ENCODE measurements around the gene YPEL3.

- TF ChIP-seq, protein P1, sequence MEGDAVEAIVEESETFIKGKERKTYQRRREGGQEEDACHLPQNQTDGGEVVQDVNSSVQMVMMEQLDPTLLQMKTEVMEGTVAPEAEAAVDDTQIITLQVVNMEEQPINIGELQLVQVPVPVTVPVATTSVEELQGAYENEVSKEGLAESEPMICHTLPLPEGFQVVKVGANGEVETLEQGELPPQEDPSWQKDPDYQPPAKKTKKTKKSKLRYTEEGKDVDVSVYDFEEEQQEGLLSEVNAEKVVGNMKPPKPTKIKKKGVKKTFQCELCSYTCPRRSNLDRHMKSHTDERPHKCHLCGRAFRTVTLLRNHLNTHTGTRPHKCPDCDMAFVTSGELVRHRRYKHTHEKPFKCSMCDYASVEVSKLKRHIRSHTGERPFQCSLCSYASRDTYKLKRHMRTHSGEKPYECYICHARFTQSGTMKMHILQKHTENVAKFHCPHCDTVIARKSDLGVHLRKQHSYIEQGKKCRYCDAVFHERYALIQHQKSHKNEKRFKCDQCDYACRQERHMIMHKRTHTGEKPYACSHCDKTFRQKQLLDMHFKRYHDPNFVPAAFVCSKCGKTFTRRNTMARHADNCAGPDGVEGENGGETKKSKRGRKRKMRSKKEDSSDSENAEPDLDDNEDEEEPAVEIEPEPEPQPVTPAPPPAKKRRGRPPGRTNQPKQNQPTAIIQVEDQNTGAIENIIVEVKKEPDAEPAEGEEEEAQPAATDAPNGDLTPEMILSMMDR (IDR thresholded peaks at IDR 0.05), result no peak
- TF ChIP-seq, protein P2, sequence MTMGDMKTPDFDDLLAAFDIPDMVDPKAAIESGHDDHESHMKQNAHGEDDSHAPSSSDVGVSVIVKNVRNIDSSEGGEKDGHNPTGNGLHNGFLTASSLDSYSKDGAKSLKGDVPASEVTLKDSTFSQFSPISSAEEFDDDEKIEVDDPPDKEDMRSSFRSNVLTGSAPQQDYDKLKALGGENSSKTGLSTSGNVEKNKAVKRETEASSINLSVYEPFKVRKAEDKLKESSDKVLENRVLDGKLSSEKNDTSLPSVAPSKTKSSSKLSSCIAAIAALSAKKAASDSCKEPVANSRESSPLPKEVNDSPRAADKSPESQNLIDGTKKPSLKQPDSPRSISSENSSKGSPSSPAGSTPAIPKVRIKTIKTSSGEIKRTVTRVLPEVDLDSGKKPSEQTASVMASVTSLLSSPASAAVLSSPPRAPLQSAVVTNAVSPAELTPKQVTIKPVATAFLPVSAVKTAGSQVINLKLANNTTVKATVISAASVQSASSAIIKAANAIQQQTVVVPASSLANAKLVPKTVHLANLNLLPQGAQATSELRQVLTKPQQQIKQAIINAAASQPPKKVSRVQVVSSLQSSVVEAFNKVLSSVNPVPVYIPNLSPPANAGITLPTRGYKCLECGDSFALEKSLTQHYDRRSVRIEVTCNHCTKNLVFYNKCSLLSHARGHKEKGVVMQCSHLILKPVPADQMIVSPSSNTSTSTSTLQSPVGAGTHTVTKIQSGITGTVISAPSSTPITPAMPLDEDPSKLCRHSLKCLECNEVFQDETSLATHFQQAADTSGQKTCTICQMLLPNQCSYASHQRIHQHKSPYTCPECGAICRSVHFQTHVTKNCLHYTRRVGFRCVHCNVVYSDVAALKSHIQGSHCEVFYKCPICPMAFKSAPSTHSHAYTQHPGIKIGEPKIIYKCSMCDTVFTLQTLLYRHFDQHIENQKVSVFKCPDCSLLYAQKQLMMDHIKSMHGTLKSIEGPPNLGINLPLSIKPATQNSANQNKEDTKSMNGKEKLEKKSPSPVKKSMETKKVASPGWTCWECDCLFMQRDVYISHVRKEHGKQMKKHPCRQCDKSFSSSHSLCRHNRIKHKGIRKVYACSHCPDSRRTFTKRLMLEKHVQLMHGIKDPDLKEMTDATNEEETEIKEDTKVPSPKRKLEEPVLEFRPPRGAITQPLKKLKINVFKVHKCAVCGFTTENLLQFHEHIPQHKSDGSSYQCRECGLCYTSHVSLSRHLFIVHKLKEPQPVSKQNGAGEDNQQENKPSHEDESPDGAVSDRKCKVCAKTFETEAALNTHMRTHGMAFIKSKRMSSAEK (CRISPR knock-in tag; IDR thresholded peaks at IDR 0.05; ENCODE audit: borderline replicate concordance), result no peak
- TF ChIP-seq, protein P3, sequence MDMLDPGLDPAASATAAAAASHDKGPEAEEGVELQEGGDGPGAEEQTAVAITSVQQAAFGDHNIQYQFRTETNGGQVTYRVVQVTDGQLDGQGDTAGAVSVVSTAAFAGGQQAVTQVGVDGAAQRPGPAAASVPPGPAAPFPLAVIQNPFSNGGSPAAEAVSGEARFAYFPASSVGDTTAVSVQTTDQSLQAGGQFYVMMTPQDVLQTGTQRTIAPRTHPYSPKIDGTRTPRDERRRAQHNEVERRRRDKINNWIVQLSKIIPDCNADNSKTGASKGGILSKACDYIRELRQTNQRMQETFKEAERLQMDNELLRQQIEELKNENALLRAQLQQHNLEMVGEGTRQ (CRISPR knock-in tag; IDR thresholded peaks at IDR 0.05), result no peak
- no peak for TF ChIP-seq USF1 (CRISPR knock-in tag; IDR thresholded peaks at IDR 0.05)
- TF ChIP-seq, protein P4, sequence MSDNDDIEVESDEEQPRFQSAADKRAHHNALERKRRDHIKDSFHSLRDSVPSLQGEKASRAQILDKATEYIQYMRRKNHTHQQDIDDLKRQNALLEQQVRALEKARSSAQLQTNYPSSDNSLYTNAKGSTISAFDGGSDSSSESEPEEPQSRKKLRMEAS (CRISPR knock-in tag; IDR thresholded peaks at IDR 0.05), result no peak
- no peak for TF ChIP-seq RORB (CRISPR knock-in tag; IDR thresholded peaks at IDR 0.05)
- TF ChIP-seq PRDM15 (CRISPR knock-in tag; IDR thresholded peaks at IDR 0.05), result no peak
- no peak for TF ChIP-seq JUN (CRISPR knock-in tag; IDR thresholded peaks at IDR 0.05)
- TF ChIP-seq, protein P5, sequence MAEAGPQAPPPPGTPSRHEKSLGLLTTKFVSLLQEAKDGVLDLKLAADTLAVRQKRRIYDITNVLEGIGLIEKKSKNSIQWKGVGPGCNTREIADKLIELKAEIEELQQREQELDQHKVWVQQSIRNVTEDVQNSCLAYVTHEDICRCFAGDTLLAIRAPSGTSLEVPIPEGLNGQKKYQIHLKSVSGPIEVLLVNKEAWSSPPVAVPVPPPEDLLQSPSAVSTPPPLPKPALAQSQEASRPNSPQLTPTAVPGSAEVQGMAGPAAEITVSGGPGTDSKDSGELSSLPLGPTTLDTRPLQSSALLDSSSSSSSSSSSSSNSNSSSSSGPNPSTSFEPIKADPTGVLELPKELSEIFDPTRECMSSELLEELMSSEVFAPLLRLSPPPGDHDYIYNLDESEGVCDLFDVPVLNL (CRISPR knock-in tag; IDR thresholded peaks at IDR 0.05; ENCODE audit: borderline replicate concordance, low read depth), result no peak
- TF ChIP-seq, protein P6, sequence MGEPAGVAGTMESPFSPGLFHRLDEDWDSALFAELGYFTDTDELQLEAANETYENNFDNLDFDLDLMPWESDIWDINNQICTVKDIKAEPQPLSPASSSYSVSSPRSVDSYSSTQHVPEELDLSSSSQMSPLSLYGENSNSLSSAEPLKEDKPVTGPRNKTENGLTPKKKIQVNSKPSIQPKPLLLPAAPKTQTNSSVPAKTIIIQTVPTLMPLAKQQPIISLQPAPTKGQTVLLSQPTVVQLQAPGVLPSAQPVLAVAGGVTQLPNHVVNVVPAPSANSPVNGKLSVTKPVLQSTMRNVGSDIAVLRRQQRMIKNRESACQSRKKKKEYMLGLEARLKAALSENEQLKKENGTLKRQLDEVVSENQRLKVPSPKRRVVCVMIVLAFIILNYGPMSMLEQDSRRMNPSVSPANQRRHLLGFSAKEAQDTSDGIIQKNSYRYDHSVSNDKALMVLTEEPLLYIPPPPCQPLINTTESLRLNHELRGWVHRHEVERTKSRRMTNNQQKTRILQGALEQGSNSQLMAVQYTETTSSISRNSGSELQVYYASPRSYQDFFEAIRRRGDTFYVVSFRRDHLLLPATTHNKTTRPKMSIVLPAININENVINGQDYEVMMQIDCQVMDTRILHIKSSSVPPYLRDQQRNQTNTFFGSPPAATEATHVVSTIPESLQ (CRISPR knock-in tag; IDR thresholded peaks at IDR 0.05), result no peak
- TF ChIP-seq SP1 (CRISPR knock-in tag; conservative IDR thresholded peaks at IDR 0.05), result no peak
- no peak for TF ChIP-seq ELF4 (CRISPR knock-in tag; IDR thresholded peaks at IDR 0.05; ENCODE audit: low read depth)
These were observed 17.3 kb downstream of the YPEL3 start for GRCh38 chr16:30078744-30079143.

Data from WTC11 (cell line).